Measurements from ENCODE around the gene CALCOCO1. TPM values are rescaled to one million over a fixed set of nuclear protein-coding genes. Genes with fewer than 3 reads are reported as not detected.
"Not testable (repeated sequence)": the region's sequence is repeated elsewhere in the genome, so short reads cannot be mapped to it uniquely, and the experiment has no call there.

Gene CALCOCO1
- total RNA-seq, 4 donors from 2014 or later, result 121 to 219 (median 152) TPM

DNA sequence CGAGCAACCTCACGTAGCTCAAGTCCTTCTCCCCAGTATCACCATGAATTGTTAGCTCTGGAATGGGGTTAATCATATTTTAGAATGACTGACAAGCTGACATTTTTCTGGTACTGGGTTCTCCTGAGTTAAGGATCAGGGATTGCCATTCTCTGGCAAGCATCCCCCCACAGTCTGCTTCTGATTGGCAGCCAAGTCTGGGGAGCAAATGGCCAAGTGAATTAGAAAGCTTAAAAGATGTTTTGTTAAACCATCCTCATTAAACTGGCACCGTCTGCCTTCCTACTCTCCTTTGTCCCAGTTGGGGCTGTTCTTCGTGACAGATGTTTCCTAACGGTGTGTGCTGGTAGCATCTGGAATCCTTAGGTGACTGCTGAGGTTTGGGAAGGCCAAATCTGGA is 41.7 kb upstream of the CALCOCO1 start:
- Histone ChIP-seq H3K4me1 (peaks cover 0 to 4% of the 10 kb centered on the region in 2 donors), H3K4me3 (no peak overlapping the region), H3K27ac (peak overlapping the region in 1 of 2 donors; percentile 50), H3K27me3 (no peaks in the 10 kb centered on the region), H3K9me3 (no peaks in the 10 kb centered on the region), H3K36me3 (no peaks in the 10 kb centered on the region)
- DNase-seq, result no peak
- TF ChIP-seq, protein P1, sequence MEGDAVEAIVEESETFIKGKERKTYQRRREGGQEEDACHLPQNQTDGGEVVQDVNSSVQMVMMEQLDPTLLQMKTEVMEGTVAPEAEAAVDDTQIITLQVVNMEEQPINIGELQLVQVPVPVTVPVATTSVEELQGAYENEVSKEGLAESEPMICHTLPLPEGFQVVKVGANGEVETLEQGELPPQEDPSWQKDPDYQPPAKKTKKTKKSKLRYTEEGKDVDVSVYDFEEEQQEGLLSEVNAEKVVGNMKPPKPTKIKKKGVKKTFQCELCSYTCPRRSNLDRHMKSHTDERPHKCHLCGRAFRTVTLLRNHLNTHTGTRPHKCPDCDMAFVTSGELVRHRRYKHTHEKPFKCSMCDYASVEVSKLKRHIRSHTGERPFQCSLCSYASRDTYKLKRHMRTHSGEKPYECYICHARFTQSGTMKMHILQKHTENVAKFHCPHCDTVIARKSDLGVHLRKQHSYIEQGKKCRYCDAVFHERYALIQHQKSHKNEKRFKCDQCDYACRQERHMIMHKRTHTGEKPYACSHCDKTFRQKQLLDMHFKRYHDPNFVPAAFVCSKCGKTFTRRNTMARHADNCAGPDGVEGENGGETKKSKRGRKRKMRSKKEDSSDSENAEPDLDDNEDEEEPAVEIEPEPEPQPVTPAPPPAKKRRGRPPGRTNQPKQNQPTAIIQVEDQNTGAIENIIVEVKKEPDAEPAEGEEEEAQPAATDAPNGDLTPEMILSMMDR (IDR thresholded peaks at IDR 0.05), result no peak
- no peak for TF ChIP-seq POLR2A (IDR thresholded peaks at IDR 0.05)
- intact Hi-C loops (cut with DNase I; ENCODE audit: low total_unique reads), result no loop called here

DNA sequence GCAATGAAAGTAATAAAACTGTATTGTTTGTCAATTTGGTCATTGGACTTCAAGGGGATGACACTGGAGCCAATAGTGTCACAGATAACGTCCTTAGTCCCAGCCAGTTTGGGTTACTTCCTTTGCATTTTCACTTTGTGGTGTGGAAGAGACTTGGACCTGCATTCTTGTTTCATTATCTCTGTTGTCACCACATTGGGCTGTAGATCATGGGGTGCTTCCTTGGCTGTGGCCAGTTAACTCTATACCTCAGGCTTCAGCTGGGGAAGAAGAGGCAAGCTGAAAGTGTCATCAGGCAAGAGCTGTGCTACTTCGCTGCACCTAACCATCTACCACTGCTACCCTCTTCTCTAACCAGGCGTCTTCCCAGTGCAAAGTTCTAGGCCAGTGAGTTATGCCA is 39.6 kb upstream of the CALCOCO1 start:
- H3K27ac ChIP-seq, result no peak overlapping the region
- H3K36me3 ChIP-seq, result no peaks in the 10 kb centered on the region
- no peak for DNase-seq
- H3K4me3 ChIP-seq, result no peak overlapping the region
- H3K27me3 ChIP-seq, result no peaks in the 10 kb centered on the region
- intact Hi-C loops (cut with DNase I; ENCODE audit: low total_unique reads), result no loop called here
- H3K9me3 ChIP-seq, result no peaks in the 10 kb centered on the region
- TF ChIP-seq, protein P1 (IDR thresholded peaks at IDR 0.05), result no peak
- no peak for TF ChIP-seq POLR2A (IDR thresholded peaks at IDR 0.05)
- peaks cover 0 to 4% of the 10 kb centered on the region in 2 donors for H3K4me1 ChIP-seq

DNA sequence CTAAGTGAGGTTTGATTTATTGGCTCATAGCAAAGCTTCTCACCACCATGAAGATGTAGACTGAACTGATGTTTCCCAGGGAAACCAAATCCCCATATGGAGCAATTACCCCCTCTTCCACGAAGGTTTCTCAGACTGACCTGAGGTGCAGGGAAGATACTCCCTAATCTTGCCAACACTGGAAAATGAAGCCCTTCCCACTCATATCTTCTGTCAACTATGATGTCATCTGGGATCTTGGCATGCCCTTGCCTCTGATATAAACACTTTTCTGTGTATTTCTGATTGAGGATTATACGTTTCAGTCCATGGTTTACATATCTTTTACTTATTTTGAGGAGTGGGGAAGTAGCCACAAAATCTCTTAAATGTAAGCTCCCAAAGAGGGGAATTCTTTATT is 38.6 kb upstream of the CALCOCO1 start:
- Histone ChIP-seq H3K9me3 (no peaks in the 10 kb centered on the region), H3K36me3 (no peaks in the 10 kb centered on the region), H3K27me3 (no peaks in the 10 kb centered on the region), H3K27ac (no peak overlapping the region), H3K4me1 (peaks cover 0 to 4% of the 10 kb centered on the region in 2 donors), H3K4me3 (no peak overlapping the region)
- intact Hi-C loops (cut with DNase I; ENCODE audit: low total_unique reads), result no loop called here
- DNase-seq, result no peak
- TF ChIP-seq POLR2A (IDR thresholded peaks at IDR 0.05), result no peak
- TF ChIP-seq, protein P1 (IDR thresholded peaks at IDR 0.05), result no peak

DNA sequence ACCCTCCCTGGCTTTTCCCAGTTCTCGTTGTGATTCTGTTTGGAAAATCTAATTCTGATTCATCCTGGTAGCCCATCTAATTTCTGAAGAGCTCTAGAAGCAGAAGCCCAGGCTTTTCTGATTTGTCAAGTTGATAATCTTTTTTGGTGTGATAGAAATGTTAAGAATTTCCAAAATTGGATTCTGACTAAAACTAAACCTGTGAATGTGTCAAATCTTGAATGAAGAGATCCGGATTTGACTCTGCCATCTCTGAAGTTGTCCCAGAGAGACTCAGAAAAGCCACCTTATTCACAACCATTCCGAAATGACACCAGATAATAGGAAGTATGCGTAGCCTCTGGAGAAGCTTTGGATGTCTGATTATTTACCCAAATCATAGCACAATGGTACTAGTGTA is 37.4 kb upstream of the CALCOCO1 start:
- Histone ChIP-seq H3K27me3 (peaks cover 0 to 2% of the 10 kb centered on the region in 2 donors), H3K4me1 (no peaks in the 10 kb centered on the region), H3K4me3 (no peak overlapping the region), H3K36me3 (no peaks in the 10 kb centered on the region), H3K27ac (no peak overlapping the region), H3K9me3 (no peaks in the 10 kb centered on the region)
- no peak for DNase-seq
- intact Hi-C loops (cut with DNase I; ENCODE audit: low total_unique reads), result no loop called here
- TF ChIP-seq POLR2A (IDR thresholded peaks at IDR 0.05), result no peak
- TF ChIP-seq, protein P1 (IDR thresholded peaks at IDR 0.05), result no peak

DNA sequence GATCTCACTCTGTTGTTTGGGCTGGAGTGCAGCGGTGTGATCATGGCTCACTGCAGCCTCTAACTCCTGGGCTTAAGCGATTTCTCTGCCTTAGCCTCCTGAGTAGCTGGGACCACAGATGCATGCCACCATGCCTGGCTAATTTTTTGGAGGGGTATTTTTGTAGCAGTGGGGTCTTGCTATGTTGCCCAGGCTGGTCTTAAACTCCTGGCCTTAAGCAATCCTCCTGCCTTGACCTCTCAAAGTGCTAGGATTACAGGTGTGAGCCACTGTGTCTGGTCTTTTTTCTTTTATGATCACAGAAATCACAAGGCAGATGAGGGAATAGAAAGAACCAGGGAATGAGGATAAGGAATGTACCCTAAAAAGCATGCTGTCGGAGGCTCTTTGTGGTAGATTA is 35.5 kb upstream of the CALCOCO1 start:
- H3K27ac ChIP-seq; H3K4me3 ChIP-seq; intact Hi-C loops (cut with DNase I; ENCODE audit: low total_unique reads); H3K9me3 ChIP-seq; DNase-seq; H3K36me3 ChIP-seq; H3K4me1 ChIP-seq; H3K27me3 ChIP-seq: not testable (repeated sequence)

DNA sequence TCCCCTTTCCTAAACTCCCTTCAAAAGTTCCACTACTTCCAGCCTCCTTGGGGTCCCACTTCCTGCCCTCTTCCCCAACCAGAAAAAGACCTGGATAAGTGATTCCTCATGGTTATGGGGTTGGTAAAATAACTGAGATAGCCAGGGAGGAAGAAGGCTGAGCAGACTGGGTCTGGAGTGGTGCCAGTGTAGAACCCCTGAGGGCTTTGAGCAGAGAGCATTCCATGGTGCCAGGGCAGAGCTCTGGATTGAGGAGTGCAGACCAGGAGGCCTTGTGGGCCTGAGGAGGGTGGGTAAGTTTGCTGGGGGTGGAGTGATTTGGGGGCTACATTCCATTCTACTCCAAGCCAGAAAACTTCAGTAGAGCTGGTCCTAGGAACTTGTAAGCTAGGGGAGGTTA is 34.1 kb upstream of the CALCOCO1 start:
- Histone ChIP-seq H3K4me1 (no peaks in the 10 kb centered on the region), H3K27ac (no peak overlapping the region), H3K9me3 (no peaks in the 10 kb centered on the region), H3K27me3 (peaks cover 0 to 4% of the 10 kb centered on the region in 2 donors), H3K4me3 (no peak overlapping the region), H3K36me3 (no peaks in the 10 kb centered on the region)
- DNase-seq, result no peak
- intact Hi-C loops (cut with DNase I; ENCODE audit: low total_unique reads), result no loop called here
- TF ChIP-seq, protein P1 (IDR thresholded peaks at IDR 0.05), result no peak
- no peak for TF ChIP-seq POLR2A (IDR thresholded peaks at IDR 0.05)

All from uterus (tissue), 4 donors.